H1 (cell line): ENCODE results near the gene IKZF3. TPM values are rescaled to one million over a fixed set of nuclear protein-coding genes. Genes with fewer than 3 reads are reported as not detected.
A peak's percentile ranks its signal among the peaks of the same experiment; 100 is the strongest.

ENCODE experiments used
- CTCF ChIA-PET: fragments of 300-600 bp; sonication (Branson Sonifier 250); formaldehyde crosslinking; loops from one replicate; lab custom pipeline; 2021; ENCODE audit not compliant: partially characterized antibody; lab: Charles Lee
- POLR2A ChIA-PET: fragments of 300-600 bp; sonication (Branson Sonifier 250); formaldehyde crosslinking; loops from one replicate; lab custom pipeline; 2021; ENCODE audit warnings: inconsistent platforms; ENCODE audit not compliant: partially characterized antibody; lab: Charles Lee
- DNase-seq, 2 experiments: peaks; one replicate each; pipeline versions ENCODE4 v3.0.0 to v3.0.0-alpha.2; 2010 to 2022; ENCODE audit warnings: low spot score in 2 of 2, low read depth in 1 of 2, mixed read lengths in 1 of 2
- FAIRE-seq: peaks from 2 replicates; lab custom pipeline; 2011; peaks lifted over from hg19 to GRCh38; lab: Jason Lieb, UNC
- H2AFZ ChIP-seq: 2 replicates; pipeline ENCODE4 v1.8.1; 2012; ENCODE audit warnings: low read length, inconsistent platforms
- H2AK5ac ChIP-seq: 2 replicates; pipeline ENCODE4 v1.6.1; 2013; ENCODE audit warnings: low read depth, low read length
- H2BK120ac ChIP-seq: replicated peaks from 2 replicates; pipeline ENCODE3; 2013; ENCODE audit warnings: low read depth, low read length, inconsistent platforms
- H2BK12ac ChIP-seq: 2 replicates; pipeline ENCODE4 v1.6.1; 2013; ENCODE audit warnings: low read depth, low read length
- H2BK15ac ChIP-seq: 2 replicates; pipeline ENCODE4 v1.6.1; 2013; ENCODE audit warnings: low read length
- H2BK20ac ChIP-seq: 2 replicates; pipeline ENCODE4 v1.6.1; 2013; ENCODE audit warnings: low read length
- H2BK5ac ChIP-seq: 2 replicates; pipeline ENCODE4 v1.6.1; 2013; ENCODE audit warnings: low read depth, low read length
- H3K14ac ChIP-seq: 2 replicates; pipeline ENCODE4 v1.6.1; 2013; ENCODE audit warnings: inconsistent platforms; ENCODE audit not compliant: insufficient read length
- H3K18ac ChIP-seq: 2 replicates; pipeline ENCODE4 v1.6.1; 2013; ENCODE audit warnings: low read length; ENCODE audit errors: extremely low read depth
- H3K23ac ChIP-seq: 2 replicates; pipeline ENCODE4 v1.6.1; 2013; ENCODE audit warnings: inconsistent platforms; ENCODE audit not compliant: insufficient read length
- H3K23me2 ChIP-seq: 2 replicates; pipeline ENCODE4 v1.6.1; 2013; ENCODE audit warnings: low read depth, low read length
- H3K27ac ChIP-seq: 2 replicates; pipeline ENCODE4 v1.6.1; 2011; ENCODE audit warnings: low read depth, low read length, inconsistent platforms
- H3K27me3 ChIP-seq, 4 experiments: replicated peaks in 1 of 4; 1 replicate in 1 of 4; 2 replicates in 3 of 4; pipeline versions ENCODE4 v1.6.1 to v1.8.1; 2011 to 2013; ENCODE audit warnings: low read length in 3 of 4, mild to moderate bottlenecking in 3 of 4, inconsistent platforms in 2 of 4, mixed read lengths in 2 of 4, moderate library complexity in 1 of 4; ENCODE audit not compliant: control insufficient read depth in 3 of 4, insufficient read depth in 3 of 4; ENCODE audit errors: extremely low read depth in 1 of 4
- H3K36me3 ChIP-seq, 4 experiments: 2 replicates each; pipeline versions ENCODE4 v1.6.1 to v1.8.1; 2011 to 2013; ENCODE audit warnings: mild to moderate bottlenecking in 4 of 4, low read length in 3 of 4, moderate library complexity in 2 of 4, control low read depth in 1 of 4, inconsistent platforms in 1 of 4; ENCODE audit not compliant: insufficient read depth in 4 of 4, control insufficient read depth in 2 of 4
- H3K4ac ChIP-seq: replicated peaks from 2 replicates; pipeline ENCODE3; 2013; ENCODE audit warnings: low read length, low read depth, mixed read lengths, inconsistent platforms; ENCODE audit not compliant: insufficient read length
- H3K4me1 ChIP-seq, 4 experiments: replicated peaks in 1 of 4; 1 replicate in 1 of 4; 2 replicates in 3 of 4; pipeline versions ENCODE4 v1.6.1 to v1.8.1; 2011 to 2013; ENCODE audit warnings: low read length in 3 of 4, inconsistent platforms in 2 of 4, mixed read lengths in 1 of 4; ENCODE audit not compliant: insufficient read depth in 4 of 4, control insufficient read depth in 3 of 4
- H3K4me2 ChIP-seq, 2 experiments: 2 replicates each; pipeline versions ENCODE4 v1.6.1 to v1.8.1; 2011 to 2013; ENCODE audit warnings: low read depth in 2 of 2, low read length in 2 of 2, control low read depth in 1 of 2, inconsistent platforms in 1 of 2, mild to moderate bottlenecking in 1 of 2; ENCODE audit not compliant: insufficient read depth in 1 of 2
- H3K4me3 ChIP-seq, 4 experiments: fragments of 200-600, 300-600 bp in 1 of 4; sonication (generic), shearing (Covaris generic), sonication (Bioruptor Twin) in 1 of 4; 2 replicates each; pipeline versions ENCODE4 v1.5.1 to v1.8.1; 2011 to 2016; ENCODE audit warnings: low read length in 4 of 4, low read depth in 3 of 4, control low read depth in 2 of 4, inconsistent platforms in 2 of 4, mild to moderate bottlenecking in 2 of 4, mixed read lengths in 1 of 4, moderate library complexity in 1 of 4; ENCODE audit not compliant: insufficient read depth in 2 of 4; ENCODE audit errors: extremely low read depth in 1 of 4
- H3K56ac ChIP-seq: replicated peaks from 2 replicates; pipeline ENCODE3; 2013; ENCODE audit warnings: low read depth, mild to moderate bottlenecking, mixed read lengths, low read length, inconsistent platforms; ENCODE audit not compliant: insufficient read length
- H3K79me1 ChIP-seq: 2 replicates; pipeline ENCODE4 v1.6.1; 2013; ENCODE audit warnings: low read depth, low read length, control low read depth
- H3K79me2 ChIP-seq, 2 experiments: 2 replicates each; pipeline versions ENCODE4 v1.6.1 to v1.8.1; 2012 to 2013; ENCODE audit warnings: low read length in 2 of 2, mild to moderate bottlenecking in 2 of 2, inconsistent platforms in 1 of 2; ENCODE audit not compliant: insufficient read depth in 2 of 2, control insufficient read depth in 1 of 2
- H3K9ac ChIP-seq, 4 experiments: replicated peaks in 1 of 4; 1 replicate in 1 of 4; 2 replicates in 3 of 4; pipeline versions ENCODE4 v1.6.1 to v1.8.1; 2011 to 2013; ENCODE audit warnings: low read depth in 3 of 4, low read length in 3 of 4, control low read depth in 2 of 4, mild to moderate bottlenecking in 2 of 4, moderate library complexity in 2 of 4, inconsistent platforms in 1 of 4; ENCODE audit errors: extremely low read depth in 1 of 4
- H3K9me3 ChIP-seq, 2 experiments: 2 replicates each; pipeline versions ENCODE4 v1.6.1 to v1.8.1; 2012 to 2013; ENCODE audit warnings: mild to moderate bottlenecking in 2 of 2, moderate library complexity in 2 of 2, control low read depth in 1 of 2, inconsistent platforms in 1 of 2, low read depth in 1 of 2, low read length in 1 of 2, mixed read lengths in 1 of 2; ENCODE audit not compliant: insufficient read depth in 2 of 2
- H4K20me1 ChIP-seq, 2 experiments: replicated peaks in 1 of 2; 2 replicates each; pipeline versions ENCODE3 to v1.8.1; 2011 to 2013; ENCODE audit warnings: inconsistent platforms in 2 of 2, low read length in 2 of 2, mild to moderate bottlenecking in 1 of 2; ENCODE audit not compliant: insufficient read depth in 2 of 2, control insufficient read depth in 1 of 2
- H4K5ac ChIP-seq: 2 replicates; pipeline ENCODE4 v1.6.1; 2013; ENCODE audit warnings: low read length, low read depth, mixed read lengths, inconsistent platforms; ENCODE audit not compliant: insufficient read length
- H4K8ac ChIP-seq: 2 replicates; pipeline ENCODE4 v1.8.0; 2013; ENCODE audit warnings: mild to moderate bottlenecking, moderate library complexity, low read length, inconsistent platforms; ENCODE audit not compliant: insufficient read depth; ENCODE audit errors: extremely low read depth
- H4K91ac ChIP-seq: replicated peaks from 2 replicates; pipeline ENCODE3; 2013; ENCODE audit warnings: low read length, mixed read lengths, inconsistent platforms; ENCODE audit not compliant: insufficient read length
- CTCF ChIP-seq, 3 experiments: IDR thresholded peaks; 1 replicate in 2 of 3; 2 replicates in 1 of 3; pipeline versions ENCODE4 v1.5.1 to v1.6.1; 2011; ENCODE audit warnings: low read length in 3 of 3, mild to moderate bottlenecking in 3 of 3, inconsistent platforms in 2 of 3, low read depth in 1 of 3, moderate library complexity in 1 of 3; ENCODE audit not compliant: insufficient read depth in 1 of 3; ENCODE audit errors: control extremely low read depth in 1 of 3
- POLR2A ChIP-seq, 2 experiments: IDR thresholded peaks; 1 replicate in 1 of 2; 2 replicates in 1 of 2; pipeline ENCODE4 v1.6.1; 2011; ENCODE audit warnings: low read depth in 2 of 2, low read length in 2 of 2, mild to moderate bottlenecking in 2 of 2; ENCODE audit errors: control extremely low read depth in 1 of 2
- WGBS, 2 experiments: shearing (Covaris generic) in 1 of 2; methylation state at CpG; one replicate each; pipeline versions ENCODE4 v1.1.6 to v1.1.7; 2013 to 2015; ENCODE audit warnings: low lambda C conversion rate in 2 of 2, mixed read lengths in 2 of 2, inconsistent platforms in 1 of 2, low coverage in 1 of 2, missing lambda C conversion rate in 1 of 2; ENCODE audit not compliant: insufficient replicate concordance in 2 of 2, insufficient coverage in 1 of 2, insufficient read length in 1 of 2; ENCODE audit errors: extremely low coverage in 1 of 2, missing lambda C conversion rate in 1 of 2; 5-methylcytosine and 5-hydroxymethylcytosine counted together
- polyA plus RNA-seq, 7 experiments: library from polyadenylated mRNA; depleted of rRNA in 3 of 7; stranded (reverse) in 5 of 7; unstranded in 2 of 7; fragments of >200 nt in 5 of 7; fragments of 200-250 nt in 2 of 7; gene quantifications; 1 replicate in 5 of 7; 2 replicates in 1 of 7; 4 replicates in 1 of 7; pipeline versions ENCODE4 v1.2.1 to v1.2.3, GENCODE V29; 2011 to 2013; ENCODE audit warnings: missing spikeins in 2 of 7, mixed read lengths in 2 of 7
- total RNA-seq: library from RNA; stranded (reverse); fragmentation: NEBNext Ultra II Directional; extraction: Animal tissue kit (Norgen Biotek cat#: 25700); gene quantifications from 2 replicates; pipeline ENCODE4 v1.2.1, GENCODE V29; 2021

Gene IKZF3
- total and polyA plus RNA-seq, 2 of the 8 experiments (the other 6 are each of a cell fraction or from before 2014, with no cell fraction given) = 0.23 to 0.56 TPM

- no peaks in the 10 kb centered on the region; the same call in 1 of the 2 replicates for H3K79me1 ChIP-seq
- POLR2A ChIA-PET = interaction anchor here (1.1 to 1.5 kb wide), 4 partner anchors 16 to 56 kb away, joined by 3 to 5 read pairs (median 4); no protein-coding TSS in a partner anchor
- H3K36me3 ChIP-seq = peaks cover 15 to 57% (median 36%) of the 10 kb centered on the region in 4 experiments
- no peak overlapping the region for H3K56ac ChIP-seq
- no peak overlapping the region for H2BK15ac ChIP-seq
- no peak overlapping the region for H3K14ac ChIP-seq
- no peak overlapping the region for H2BK12ac ChIP-seq
- H2AFZ ChIP-seq = no peak overlapping the region
- H3K79me2 ChIP-seq = no peaks in the 10 kb centered on the region
- no peak for FAIRE-seq
- 89% methylated on average over 9 of the region's 9 CpGs; no CpG with 5 or more reads in 1 of the 2 experiments for WGBS, 2 experiments
- no peak overlapping the region for H4K5ac ChIP-seq
- no peak overlapping the region for H3K4me2 ChIP-seq
- H3K23ac ChIP-seq = no peak overlapping the region
- TF ChIP-seq CTCF (IDR thresholded peaks at IDR 0.05; ENCODE audit: control extremely low read depth in 1 of 3, insufficient read depth in 1 of 3, low read depth in 1 of 3, low read length in 3 of 3) (no peak), POLR2A (IDR thresholded peaks at IDR 0.05; ENCODE audit: control extremely low read depth in 1 of 2, low read depth in 2 of 2, low read length in 2 of 2) (peak in 1 of 2 experiments; percentile 61; a peak in 1 of 3 replicates)
- TF ChIP-seq, all 59 proteins: peak for 1
- peaks cover 5% of the 10 kb centered on the region; the same call in 1 of the 2 replicates for H3K23me2 ChIP-seq
- peaks cover 0 to 11% (median 4%) of the 10 kb centered on the region in 4 experiments; a peak in 6 of 7 replicates for H3K4me1 ChIP-seq
- CTCF ChIA-PET = interaction anchor here (1.1 to 1.2 kb wide), 2 partner anchors 93 to 104 kb away, joined by 3 read pairs; no protein-coding TSS in a partner anchor
- H2AK5ac ChIP-seq = no peak overlapping the region
- H4K91ac ChIP-seq = no peak overlapping the region
- H3K9ac ChIP-seq = no peak overlapping the region
- no peaks in the 10 kb centered on the region for H3K27me3 ChIP-seq
- H3K4ac ChIP-seq = no peak overlapping the region
- no peak overlapping the region for H3K4me3 ChIP-seq
- H4K20me1 ChIP-seq = peaks cover 8 to 20% of the 10 kb centered on the region in 2 experiments
- H2BK20ac ChIP-seq = no peak overlapping the region
- no peak overlapping the region for H3K18ac ChIP-seq
- H2BK5ac ChIP-seq = no peak overlapping the region; the same call in 1 of the 2 replicates
- H3K27ac ChIP-seq = no peak overlapping the region
- no peak overlapping the region for H2BK120ac ChIP-seq
- H4K8ac ChIP-seq = no peak overlapping the region
- no peak for DNase-seq
- H3K9me3 ChIP-seq = no peaks in the 10 kb centered on the region
Observed at GRCh38 chr17:39726617-39727016, 137.5 kb downstream of the IKZF3 start.
